Measurements from ENCODE around the gene PDE4B. TPM values are rescaled to one million over a fixed set of nuclear protein-coding genes. Genes with fewer than 3 reads are reported as not detected.

Gene PDE4B
- total RNA-seq, 1 donor from 2014 or later = 21.3 TPM

DNA sequence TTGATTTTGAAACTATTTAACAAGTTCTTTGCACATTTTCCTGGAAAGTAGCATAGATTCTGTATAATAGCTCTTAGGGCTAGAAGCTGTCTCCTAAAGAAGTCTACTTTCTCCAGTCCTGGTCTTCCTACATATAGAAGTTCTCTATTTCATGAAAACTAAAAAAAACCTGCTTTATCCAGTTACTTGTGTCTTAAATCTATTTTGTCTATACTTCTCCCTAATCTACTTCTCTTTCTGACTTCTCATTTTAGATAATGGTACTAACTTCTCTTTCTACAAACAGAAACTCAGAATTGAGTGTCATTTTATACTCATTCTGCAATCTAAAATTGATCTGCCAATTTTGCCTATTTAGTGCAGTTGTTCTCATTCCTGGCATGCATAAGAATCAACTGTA lies 28.7 kb downstream of the PDE4B start:
- Mint-ChIP-seq H3K4me3 (no peak overlapping the region), H3K36me3 (ENCODE audit: low read depth) (peaks cover 2% of the 10 kb centered on the region), H3K27me3 (ENCODE audit: insufficient read depth) (peaks cover 38% of the 10 kb centered on the region), H3K9me3 (peaks cover 5% of the 10 kb centered on the region), H3K27ac (no peak overlapping the region), H3K4me1 (ENCODE audit: low read depth) (no peaks in the 10 kb centered on the region)
- no peak for DNase-seq (ENCODE audit: low spot score)
- intact Hi-C loops (cut with micrococcal nuclease) = no loop called here

DNA sequence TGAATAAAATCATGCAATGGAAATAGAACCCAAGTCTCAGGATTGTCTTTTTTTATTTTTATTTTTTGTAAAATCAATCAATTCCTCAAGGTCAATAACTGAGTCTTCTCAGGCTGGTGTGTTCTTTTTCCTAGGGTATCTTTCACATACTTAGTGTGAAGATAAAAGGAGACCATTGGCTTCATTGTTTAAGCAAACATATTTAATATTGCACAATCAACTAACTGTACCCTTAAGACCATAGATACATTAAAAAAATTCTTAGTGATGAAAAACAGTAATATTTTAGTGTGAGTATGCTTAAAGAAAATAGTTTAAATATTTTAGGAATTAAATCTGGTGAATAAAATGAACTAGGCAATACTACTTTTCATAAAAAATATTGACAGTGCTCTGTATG lies 31.4 kb downstream of the PDE4B start:
- Mint-ChIP-seq H3K9me3 (peaks cover 5% of the 10 kb centered on the region), H3K4me1 (ENCODE audit: low read depth) (no peaks in the 10 kb centered on the region), H3K4me3 (no peak overlapping the region), H3K27me3 (ENCODE audit: insufficient read depth) (peaks cover 44% of the 10 kb centered on the region), H3K36me3 (ENCODE audit: low read depth) (peaks cover 2% of the 10 kb centered on the region), H3K27ac (no peak overlapping the region)
- intact Hi-C loops (cut with micrococcal nuclease) = no loop called here
- DNase-seq (ENCODE audit: low spot score) = no peak

DNA sequence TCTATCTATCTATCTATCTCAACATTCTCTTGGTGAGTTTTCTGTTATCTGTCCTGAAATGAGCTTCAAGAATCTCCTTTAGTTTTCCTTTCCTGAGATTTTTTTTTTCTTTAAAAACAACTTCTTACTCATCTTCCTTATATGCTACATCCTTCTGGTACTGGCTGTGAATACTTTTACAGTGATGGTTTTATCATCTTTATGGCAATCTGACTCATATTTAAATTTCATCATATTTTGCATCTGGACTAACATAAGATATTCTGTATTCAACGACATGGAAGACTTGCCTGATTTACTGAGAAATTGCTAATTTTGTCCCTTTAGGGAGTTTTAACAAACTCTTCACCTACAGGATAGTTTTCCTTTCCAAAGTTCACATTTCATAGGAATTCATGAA lies 33.0 kb downstream of the PDE4B start:
- H3K4me3 Mint-ChIP-seq = no peak overlapping the region
- no peak for DNase-seq (ENCODE audit: low spot score)
- no peak overlapping the region for H3K27ac Mint-ChIP-seq
- intact Hi-C loops (cut with micrococcal nuclease) = no loop called here
- H3K27me3 Mint-ChIP-seq (ENCODE audit: insufficient read depth) = peaks cover 37% of the 10 kb centered on the region
- peaks cover 15% of the 10 kb centered on the region for H3K4me1 Mint-ChIP-seq (ENCODE audit: low read depth)
- H3K36me3 Mint-ChIP-seq (ENCODE audit: low read depth) = peaks cover 2% of the 10 kb centered on the region
- peaks cover 5% of the 10 kb centered on the region for H3K9me3 Mint-ChIP-seq

GRCh38 chr1:65826782-65827181 lies 34.1 kb downstream of the PDE4B start:
- intact Hi-C loops (cut with micrococcal nuclease) = no loop called here
- no peak overlapping the region for H3K27ac Mint-ChIP-seq
- peaks cover 2% of the 10 kb centered on the region for H3K36me3 Mint-ChIP-seq (ENCODE audit: low read depth)
- no peak for DNase-seq (ENCODE audit: low spot score)
- peaks cover 30% of the 10 kb centered on the region for H3K27me3 Mint-ChIP-seq (ENCODE audit: insufficient read depth)
- peaks cover 5% of the 10 kb centered on the region for H3K9me3 Mint-ChIP-seq
- peaks cover 23% of the 10 kb centered on the region for H3K4me1 Mint-ChIP-seq (ENCODE audit: low read depth)
- H3K4me3 Mint-ChIP-seq = no peak overlapping the region

- Mint-ChIP-seq H3K4me1 (ENCODE audit: low read depth) (peaks cover 29% of the 10 kb centered on the region), H3K9me3 (peaks cover 5% of the 10 kb centered on the region), H3K36me3 (ENCODE audit: low read depth) (peaks cover 4% of the 10 kb centered on the region), H3K27ac (no peak overlapping the region), H3K4me3 (no peak overlapping the region), H3K27me3 (ENCODE audit: insufficient read depth) (peaks cover 31% of the 10 kb centered on the region)
- intact Hi-C loops (cut with micrococcal nuclease) = no loop called here
- DNase-seq (ENCODE audit: low spot score) = no peak
These were observed 34.7 kb downstream of the PDE4B start for GRCh38 chr1:65827346-65827745.

GRCh38 chr1:65830306-65830705 lies 37.6 kb downstream of the PDE4B start:
- H3K4me1 Mint-ChIP-seq (ENCODE audit: low read depth) = peaks cover 36% of the 10 kb centered on the region
- H3K27ac Mint-ChIP-seq = peak overlapping the region; percentile 79
- peaks cover 19% of the 10 kb centered on the region for H3K27me3 Mint-ChIP-seq (ENCODE audit: insufficient read depth)
- intact Hi-C loops (cut with micrococcal nuclease) = loop anchor here (1.0 to 2.0 kb wide), 3 partner anchors 18 to 412 kb away; no protein-coding TSS in a partner anchor
- peak overlapping the region; percentile 31 for H3K4me3 Mint-ChIP-seq
- peaks cover 3% of the 10 kb centered on the region for H3K36me3 Mint-ChIP-seq (ENCODE audit: low read depth)
- H3K9me3 Mint-ChIP-seq = no peaks in the 10 kb centered on the region
- DNase-seq (ENCODE audit: low spot score) = peak; percentile 27

DNA sequence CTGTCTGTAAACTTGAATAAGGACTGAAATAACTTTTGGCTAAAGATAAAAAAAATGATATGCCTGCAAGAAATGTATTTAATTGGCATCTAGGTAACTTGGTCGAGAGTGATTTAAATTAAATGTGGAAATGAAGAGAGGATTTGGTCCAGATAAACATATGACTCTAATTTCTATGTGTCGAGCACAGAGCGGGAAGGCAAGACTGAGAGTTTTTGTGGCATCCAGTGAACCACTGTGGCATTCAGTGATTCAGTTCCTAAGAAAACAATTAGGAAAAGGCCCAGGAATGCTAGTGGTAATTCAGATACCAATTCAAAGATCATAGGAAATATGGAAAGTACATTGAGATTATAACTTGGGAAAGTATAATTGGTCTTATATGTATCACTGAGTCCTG lies 39.6 kb downstream of the PDE4B start:
- Mint-ChIP-seq H3K9me3 (no peaks in the 10 kb centered on the region), H3K27ac (no peak overlapping the region), H3K36me3 (ENCODE audit: low read depth) (peaks cover 3% of the 10 kb centered on the region), H3K4me3 (no peak overlapping the region), H3K4me1 (ENCODE audit: low read depth) (peaks cover 36% of the 10 kb centered on the region), H3K27me3 (ENCODE audit: insufficient read depth) (peaks cover 6% of the 10 kb centered on the region)
- no peak for DNase-seq (ENCODE audit: low spot score)
- intact Hi-C loops (cut with micrococcal nuclease) = no loop called here

DNA sequence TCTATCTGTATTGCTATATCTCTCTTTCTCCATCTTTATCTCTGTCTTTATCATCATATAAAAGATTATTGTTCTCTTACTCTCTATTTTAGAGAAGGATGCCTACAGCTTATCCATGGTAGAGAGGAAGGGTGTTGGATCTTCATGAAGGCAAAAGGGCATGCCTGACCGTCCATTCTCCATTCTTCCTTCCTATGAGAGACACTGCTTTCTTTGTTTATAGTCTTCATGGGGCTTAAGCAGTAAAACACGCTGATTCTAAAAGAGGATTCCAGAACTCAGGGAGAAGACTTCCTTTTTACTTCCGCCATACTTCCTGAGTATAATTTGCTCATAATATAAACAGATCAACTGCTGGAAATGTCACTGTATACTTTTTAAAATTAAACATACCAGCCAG lies 44.0 kb downstream of the PDE4B start:
- no peak overlapping the region for H3K27ac Mint-ChIP-seq
- H3K36me3 Mint-ChIP-seq (ENCODE audit: low read depth) = peaks cover 3% of the 10 kb centered on the region
- no peak overlapping the region for H3K4me3 Mint-ChIP-seq
- no peaks in the 10 kb centered on the region for H3K9me3 Mint-ChIP-seq
- peaks cover 14% of the 10 kb centered on the region for H3K4me1 Mint-ChIP-seq (ENCODE audit: low read depth)
- no peak for DNase-seq (ENCODE audit: low spot score)
- peaks cover 7% of the 10 kb centered on the region for H3K27me3 Mint-ChIP-seq (ENCODE audit: insufficient read depth)
- intact Hi-C loops (cut with micrococcal nuclease) = no loop called here

- DNase-seq (ENCODE audit: low spot score) = no peak
- H3K27me3 Mint-ChIP-seq (ENCODE audit: insufficient read depth) = peaks cover 2% of the 10 kb centered on the region
- no peak overlapping the region for H3K4me3 Mint-ChIP-seq
- no peak overlapping the region for H3K27ac Mint-ChIP-seq
- no peaks in the 10 kb centered on the region for H3K9me3 Mint-ChIP-seq
- H3K4me1 Mint-ChIP-seq (ENCODE audit: low read depth) = no peaks in the 10 kb centered on the region
- no peaks in the 10 kb centered on the region for H3K36me3 Mint-ChIP-seq (ENCODE audit: low read depth)
- intact Hi-C loops (cut with micrococcal nuclease) = no loop called here
These were observed 48.0 kb downstream of the PDE4B start for GRCh38 chr1:65840683-65841082.

GRCh38 chr1:65844296-65844695 lies 51.6 kb downstream of the PDE4B start:
- Mint-ChIP-seq H3K4me3 (no peak overlapping the region), H3K27me3 (ENCODE audit: insufficient read depth) (peaks cover 2% of the 10 kb centered on the region), H3K27ac (no peak overlapping the region), H3K4me1 (ENCODE audit: low read depth) (no peaks in the 10 kb centered on the region), H3K9me3 (no peaks in the 10 kb centered on the region), H3K36me3 (ENCODE audit: low read depth) (no peaks in the 10 kb centered on the region)
- intact Hi-C loops (cut with micrococcal nuclease) = no loop called here
- no peak for DNase-seq (ENCODE audit: low spot score)

DNA sequence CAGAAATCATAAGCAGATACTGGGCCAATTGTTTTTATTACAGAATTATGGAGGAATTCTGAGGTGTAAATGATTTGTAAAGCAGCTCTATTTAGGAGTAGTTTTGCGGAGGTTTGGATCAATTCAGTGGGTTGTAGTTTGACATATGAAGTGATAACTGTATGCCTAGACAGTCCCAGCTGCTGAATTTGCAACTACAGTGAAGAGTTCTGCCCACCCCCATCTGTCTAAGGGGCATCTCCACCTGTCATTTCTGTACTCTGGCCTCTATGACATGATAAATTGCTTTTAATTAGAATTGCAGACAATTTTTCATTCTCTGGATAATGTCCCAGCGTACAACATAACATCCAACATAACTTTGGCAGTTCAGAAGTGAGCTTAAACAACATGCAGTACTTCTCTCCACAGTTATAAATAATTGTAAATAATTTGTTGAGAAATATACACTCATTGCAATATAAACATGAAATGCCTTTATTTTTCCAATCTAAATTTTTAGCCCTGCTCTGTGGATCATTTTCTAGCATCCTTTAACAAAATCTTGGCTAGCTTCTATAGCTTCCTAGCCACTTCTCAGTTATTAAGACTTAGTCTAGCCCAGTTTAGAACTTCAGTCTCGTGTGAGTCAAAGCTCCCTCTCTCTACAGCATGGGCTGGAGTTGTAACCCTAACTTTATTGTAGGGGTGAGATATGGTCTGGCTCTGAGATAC lies 52.3 kb downstream of the PDE4B start:
- Mint-ChIP-seq H3K9me3 (no peaks in the 10 kb centered on the region), H3K36me3 (ENCODE audit: low read depth) (no peaks in the 10 kb centered on the region), H3K27ac (no peak overlapping the region), H3K27me3 (ENCODE audit: insufficient read depth) (no peaks in the 10 kb centered on the region), H3K4me3 (no peak overlapping the region), H3K4me1 (ENCODE audit: low read depth) (no peaks in the 10 kb centered on the region)
- intact Hi-C loops (cut with micrococcal nuclease) = no loop called here
- DNase-seq (ENCODE audit: low spot score) = no peak

- Mint-ChIP-seq H3K36me3 (ENCODE audit: low read depth) (no peaks in the 10 kb centered on the region), H3K4me3 (no peak overlapping the region), H3K9me3 (no peaks in the 10 kb centered on the region), H3K27me3 (ENCODE audit: insufficient read depth) (peaks cover 3% of the 10 kb centered on the region), H3K27ac (no peak overlapping the region), H3K4me1 (ENCODE audit: low read depth) (no peaks in the 10 kb centered on the region)
- intact Hi-C loops (cut with micrococcal nuclease) = no loop called here
- no peak for DNase-seq (ENCODE audit: low spot score)
These were observed 52.9 kb downstream of the PDE4B start for GRCh38 chr1:65845535-65846060.

- H3K27ac Mint-ChIP-seq = no peak overlapping the region
- DNase-seq (ENCODE audit: low spot score) = no peak
- H3K36me3 Mint-ChIP-seq (ENCODE audit: low read depth) = no peaks in the 10 kb centered on the region
- intact Hi-C loops (cut with micrococcal nuclease) = no loop called here
- no peak overlapping the region for H3K4me3 Mint-ChIP-seq
- H3K9me3 Mint-ChIP-seq = no peaks in the 10 kb centered on the region
- H3K27me3 Mint-ChIP-seq (ENCODE audit: insufficient read depth) = peaks cover 7% of the 10 kb centered on the region
- no peaks in the 10 kb centered on the region for H3K4me1 Mint-ChIP-seq (ENCODE audit: low read depth)
These were observed 54.2 kb downstream of the PDE4B start for GRCh38 chr1:65846866-65847265.

- Mint-ChIP-seq H3K27ac (no peak overlapping the region), H3K36me3 (ENCODE audit: low read depth) (no peaks in the 10 kb centered on the region), H3K4me3 (no peak overlapping the region), H3K9me3 (no peaks in the 10 kb centered on the region), H3K27me3 (ENCODE audit: insufficient read depth) (peaks cover 17% of the 10 kb centered on the region), H3K4me1 (ENCODE audit: low read depth) (no peaks in the 10 kb centered on the region)
- intact Hi-C loops (cut with micrococcal nuclease) = no loop called here
- DNase-seq (ENCODE audit: low spot score) = no peak
These were observed 57.6 kb downstream of the PDE4B start for GRCh38 chr1:65850281-65850680.
